ENCODE data around the gene CDON. TPM values are rescaled to one million over a fixed set of nuclear protein-coding genes. Genes with fewer than 3 reads are reported as not detected.

CDON gene
- total and polyA plus RNA-seq, 9 of the 15 experiments (the other 6 are each of a cell fraction or from before 2014, with no cell fraction given) = 0.08 to 0.64 (median 0.40) TPM

- POLR2A ChIA-PET = no interaction called here
- no peak for ATAC-seq
- Histone ChIP-seq H2AFZ (ENCODE audit: low read depth, low read length) (no peak overlapping the region), H3K4me1 (replicated peaks in 1 of 2; ENCODE audit: control insufficient read depth in 2 of 2, insufficient read depth in 2 of 2, low read length in 2 of 2) (no peaks in the 10 kb centered on the region), H3K36me3 (ENCODE audit: control insufficient read depth, insufficient read depth, low read length) (no peaks in the 10 kb centered on the region), H3K27ac (ENCODE audit: extremely low read depth, low read depth, low read length) (no peak overlapping the region), H3K9ac (ENCODE audit: insufficient read depth in 1 of 2, low read depth in 2 of 2, low read length in 2 of 2) (no peak overlapping the region), H4K20me1 (replicated peaks; ENCODE audit: control insufficient read depth, insufficient read depth, low read length) (no peaks in the 10 kb centered on the region), H3K9me3 (replicated peaks; ENCODE audit: control insufficient read depth, insufficient read depth, low read depth, low read length) (no peaks in the 10 kb centered on the region), H3K79me2 (ENCODE audit: control insufficient read depth, insufficient read depth, low read length) (no peaks in the 10 kb centered on the region), H3K9me1 (ENCODE audit: control insufficient read depth, insufficient read depth, low read length) (no peaks in the 10 kb centered on the region), H3K27me3 (ENCODE audit: control insufficient read depth in 2 of 2, insufficient read depth in 2 of 2, low read length in 2 of 2) (peaks cover 5 to 8% of the 10 kb centered on the region in 2 experiments; a peak in 4 of 5 replicates), H3K4me2 (ENCODE audit: insufficient read depth, low read length) (no peak overlapping the region), H3K4me3 (no peak overlapping the region)
- FAIRE-seq = no peak
- DNase-seq (ENCODE audit: extremely low read depth in 1 of 4, low spot score in 3 of 4) = no peak
- intact Hi-C loops (cut with micrococcal nuclease) (no loop called here), in situ Hi-C loops (cut with MboI) (no loop called here)
- no TSS peak for BruUV-seq (replicated peaks)
- WGBS (ENCODE audit: insufficient coverage, low coverage, missing lambda C conversion rate) = 2% methylated on average over 3 of the region's 3 CpGs
- TF ChIP-seq NFIC (IDR thresholded peaks at IDR 0.05) = peak; percentile 27; the same call in 1 of the 2 replicates
- no peak for TF ChIP-seq C11orf30 (IDR thresholded peaks at IDR 0.05; ENCODE audit: low read depth)
- CTCF ChIA-PET (ENCODE audit: low intra/inter-chr PET ratio) = no interaction called here
Observed at GRCh38 chr11:125990244-125990643, 72.4 kb downstream of the CDON start.

- POLR2A ChIA-PET = interaction anchor here (0.6 kb wide), 1 partner anchor 847 kb away, joined by 5 read pairs; no protein-coding TSS in a partner anchor
- no peak for FAIRE-seq
Observed at GRCh38 chr11:125987066-125987641, 75.5 kb downstream of the CDON start.

More at GRCh38 chr11:125987066-125987641, 75.5 kb downstream of the CDON start:
- 0% methylated on average over 4 of the region's 5 CpGs for WGBS (ENCODE audit: insufficient coverage, low coverage, missing lambda C conversion rate)
- no peaks in the 10 kb centered on the region for H3K79me2 ChIP-seq (ENCODE audit: control insufficient read depth, insufficient read depth, low read length)
- intact Hi-C loops (cut with micrococcal nuclease) = no loop called here
- no peak overlapping the region for H3K4me2 ChIP-seq (ENCODE audit: insufficient read depth, low read length)
- CTCF ChIA-PET (ENCODE audit: low intra/inter-chr PET ratio) = no interaction called here
- H3K27me3 ChIP-seq (ENCODE audit: control insufficient read depth in 2 of 2, insufficient read depth in 2 of 2, low read length in 2 of 2) = peaks cover 3 to 18% of the 10 kb centered on the region in 2 experiments; a peak in 4 of 5 replicates
- H3K9me3 ChIP-seq (replicated peaks; ENCODE audit: control insufficient read depth, insufficient read depth, low read depth, low read length) = no peaks in the 10 kb centered on the region
- in situ Hi-C loops (cut with MboI) = no loop called here
- no peaks in the 10 kb centered on the region for H3K4me1 ChIP-seq (replicated peaks in 1 of 2; ENCODE audit: control insufficient read depth in 2 of 2, insufficient read depth in 2 of 2, low read length in 2 of 2)
- no peak overlapping the region for H3K27ac ChIP-seq (ENCODE audit: extremely low read depth, low read depth, low read length)
- no peaks in the 10 kb centered on the region for H3K36me3 ChIP-seq (ENCODE audit: control insufficient read depth, insufficient read depth, low read length)
- DNase-seq (ENCODE audit: extremely low read depth in 1 of 4, low spot score in 3 of 4) (no peak), ATAC-seq (no peak)
- no peak overlapping the region for H3K4me3 ChIP-seq
- H3K9ac ChIP-seq (ENCODE audit: insufficient read depth in 1 of 2, low read depth in 2 of 2, low read length in 2 of 2) = no peak overlapping the region
- H2AFZ ChIP-seq (ENCODE audit: low read depth, low read length) = no peak overlapping the region
- H4K20me1 ChIP-seq (replicated peaks; ENCODE audit: control insufficient read depth, insufficient read depth, low read length) = no peaks in the 10 kb centered on the region
- H3K9me1 ChIP-seq (ENCODE audit: control insufficient read depth, insufficient read depth, low read length) = no peaks in the 10 kb centered on the region
- no TSS peak for BruUV-seq (replicated peaks)
- TF ChIP-seq KAT8 (IDR thresholded peaks at IDR 0.05; ENCODE audit: low read depth) (no peak), POLR3G (IDR thresholded peaks at IDR 0.05; ENCODE audit: extremely low read depth, insufficient read length, insufficient replicate concordance) (no peak), ZNF518B (CRISPR knock-in tag; IDR thresholded peaks at IDR 0.05) (no peak), MED1 (CRISPR knock-in tag; IDR thresholded peaks at IDR 0.05; ENCODE audit: borderline replicate concordance) (no peak), ZEB2 (IDR thresholded peaks at IDR 0.05) (no peak), HMGN3 (IDR thresholded peaks at IDR 0.05; ENCODE audit: borderline replicate concordance, extremely low read depth, insufficient read length, low read depth, low read length) (no peak)
- TF ChIP-seq, protein P1, sequence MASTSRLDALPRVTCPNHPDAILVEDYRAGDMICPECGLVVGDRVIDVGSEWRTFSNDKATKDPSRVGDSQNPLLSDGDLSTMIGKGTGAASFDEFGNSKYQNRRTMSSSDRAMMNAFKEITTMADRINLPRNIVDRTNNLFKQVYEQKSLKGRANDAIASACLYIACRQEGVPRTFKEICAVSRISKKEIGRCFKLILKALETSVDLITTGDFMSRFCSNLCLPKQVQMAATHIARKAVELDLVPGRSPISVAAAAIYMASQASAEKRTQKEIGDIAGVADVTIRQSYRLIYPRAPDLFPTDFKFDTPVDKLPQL (IDR thresholded peaks at IDR 0.05; ENCODE audit: extremely low read depth, insufficient read length) = no peak
